ENCODE data around the gene OCIAD2.

Gene OCIAD2

DNA sequence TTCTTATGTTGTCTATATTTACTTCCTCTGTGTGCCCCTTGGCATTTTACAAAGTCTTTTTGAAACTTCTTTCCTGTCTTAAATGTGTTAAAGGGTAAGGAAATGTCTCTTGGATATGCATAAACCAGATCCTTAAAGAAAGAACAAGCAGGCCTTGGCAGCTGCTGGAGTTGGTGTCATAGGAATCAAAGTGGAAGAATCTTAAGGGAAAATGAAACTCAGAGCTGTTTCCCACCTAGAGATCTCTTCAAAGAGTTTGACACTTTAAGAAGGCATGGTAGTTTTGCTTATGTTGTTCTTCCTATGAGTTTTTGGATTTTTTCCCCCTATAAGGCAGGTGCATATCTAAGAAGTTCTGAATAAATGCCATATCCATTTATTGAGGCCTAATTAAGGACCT lies 42.5 kb upstream of the OCIAD2 start:
- no peaks in the 10 kb centered on the region for H3K27me3 ChIP-seq (ENCODE audit: insufficient read depth, poor library complexity, severe bottlenecking)
- no peak overlapping the region for H3K27ac ChIP-seq (replicated peaks)
- TF ChIP-seq GABPA (IDR thresholded peaks at IDR 0.05; ENCODE audit: low read depth) (no peak), SPI1 (IDR thresholded peaks at IDR 0.05; ENCODE audit: borderline replicate concordance, low read depth) (no peak)
- TF ChIP-seq, protein P1, sequence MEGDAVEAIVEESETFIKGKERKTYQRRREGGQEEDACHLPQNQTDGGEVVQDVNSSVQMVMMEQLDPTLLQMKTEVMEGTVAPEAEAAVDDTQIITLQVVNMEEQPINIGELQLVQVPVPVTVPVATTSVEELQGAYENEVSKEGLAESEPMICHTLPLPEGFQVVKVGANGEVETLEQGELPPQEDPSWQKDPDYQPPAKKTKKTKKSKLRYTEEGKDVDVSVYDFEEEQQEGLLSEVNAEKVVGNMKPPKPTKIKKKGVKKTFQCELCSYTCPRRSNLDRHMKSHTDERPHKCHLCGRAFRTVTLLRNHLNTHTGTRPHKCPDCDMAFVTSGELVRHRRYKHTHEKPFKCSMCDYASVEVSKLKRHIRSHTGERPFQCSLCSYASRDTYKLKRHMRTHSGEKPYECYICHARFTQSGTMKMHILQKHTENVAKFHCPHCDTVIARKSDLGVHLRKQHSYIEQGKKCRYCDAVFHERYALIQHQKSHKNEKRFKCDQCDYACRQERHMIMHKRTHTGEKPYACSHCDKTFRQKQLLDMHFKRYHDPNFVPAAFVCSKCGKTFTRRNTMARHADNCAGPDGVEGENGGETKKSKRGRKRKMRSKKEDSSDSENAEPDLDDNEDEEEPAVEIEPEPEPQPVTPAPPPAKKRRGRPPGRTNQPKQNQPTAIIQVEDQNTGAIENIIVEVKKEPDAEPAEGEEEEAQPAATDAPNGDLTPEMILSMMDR (IDR thresholded peaks at IDR 0.05; ENCODE audit: insufficient read depth, low read length) = no peak
- TF ChIP-seq, protein P2, sequence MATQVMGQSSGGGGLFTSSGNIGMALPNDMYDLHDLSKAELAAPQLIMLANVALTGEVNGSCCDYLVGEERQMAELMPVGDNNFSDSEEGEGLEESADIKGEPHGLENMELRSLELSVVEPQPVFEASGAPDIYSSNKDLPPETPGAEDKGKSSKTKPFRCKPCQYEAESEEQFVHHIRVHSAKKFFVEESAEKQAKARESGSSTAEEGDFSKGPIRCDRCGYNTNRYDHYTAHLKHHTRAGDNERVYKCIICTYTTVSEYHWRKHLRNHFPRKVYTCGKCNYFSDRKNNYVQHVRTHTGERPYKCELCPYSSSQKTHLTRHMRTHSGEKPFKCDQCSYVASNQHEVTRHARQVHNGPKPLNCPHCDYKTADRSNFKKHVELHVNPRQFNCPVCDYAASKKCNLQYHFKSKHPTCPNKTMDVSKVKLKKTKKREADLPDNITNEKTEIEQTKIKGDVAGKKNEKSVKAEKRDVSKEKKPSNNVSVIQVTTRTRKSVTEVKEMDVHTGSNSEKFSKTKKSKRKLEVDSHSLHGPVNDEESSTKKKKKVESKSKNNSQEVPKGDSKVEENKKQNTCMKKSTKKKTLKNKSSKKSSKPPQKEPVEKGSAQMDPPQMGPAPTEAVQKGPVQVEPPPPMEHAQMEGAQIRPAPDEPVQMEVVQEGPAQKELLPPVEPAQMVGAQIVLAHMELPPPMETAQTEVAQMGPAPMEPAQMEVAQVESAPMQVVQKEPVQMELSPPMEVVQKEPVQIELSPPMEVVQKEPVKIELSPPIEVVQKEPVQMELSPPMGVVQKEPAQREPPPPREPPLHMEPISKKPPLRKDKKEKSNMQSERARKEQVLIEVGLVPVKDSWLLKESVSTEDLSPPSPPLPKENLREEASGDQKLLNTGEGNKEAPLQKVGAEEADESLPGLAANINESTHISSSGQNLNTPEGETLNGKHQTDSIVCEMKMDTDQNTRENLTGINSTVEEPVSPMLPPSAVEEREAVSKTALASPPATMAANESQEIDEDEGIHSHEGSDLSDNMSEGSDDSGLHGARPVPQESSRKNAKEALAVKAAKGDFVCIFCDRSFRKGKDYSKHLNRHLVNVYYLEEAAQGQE (IDR thresholded peaks at IDR 0.05; ENCODE audit: insufficient replicate concordance, low read depth) = no peak
- no peak overlapping the region for H3K4me3 ChIP-seq (replicated peaks; ENCODE audit: insufficient read depth, low read length)
- no peak for DNase-seq (ENCODE audit: low read depth in 1 of 2, low spot score in 1 of 2)

DNA sequence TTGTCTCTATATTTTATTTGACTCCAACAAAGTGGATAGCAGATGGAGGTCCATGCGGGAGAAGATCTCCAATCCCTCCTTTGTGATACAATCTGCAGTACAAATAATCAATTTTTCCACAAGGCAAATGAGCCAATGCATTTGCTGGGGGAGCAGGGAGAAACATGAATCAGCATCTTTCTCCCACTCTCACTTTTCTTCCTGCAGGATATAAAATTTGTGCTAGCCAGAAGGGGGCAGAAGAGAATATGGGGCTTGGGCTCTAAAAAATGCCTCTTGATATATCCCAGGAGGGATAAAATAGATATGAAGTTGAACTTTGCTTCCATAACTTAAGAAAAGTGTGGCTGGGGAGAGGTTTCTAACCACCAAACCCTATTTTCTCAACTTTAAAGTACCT lies 41.2 kb upstream of the OCIAD2 start:
- Histone ChIP-seq H3K27me3 (ENCODE audit: insufficient read depth, poor library complexity, severe bottlenecking) (no peaks in the 10 kb centered on the region), H3K27ac (replicated peaks) (no peak overlapping the region), H3K4me3 (replicated peaks; ENCODE audit: insufficient read depth, low read length) (no peak overlapping the region)
- no peak for TF ChIP-seq POLR2AphosphoS5 (IDR thresholded peaks at IDR 0.05; ENCODE audit: low read depth)
- no peak for DNase-seq (ENCODE audit: low read depth in 1 of 2, low spot score in 1 of 2)

DNA sequence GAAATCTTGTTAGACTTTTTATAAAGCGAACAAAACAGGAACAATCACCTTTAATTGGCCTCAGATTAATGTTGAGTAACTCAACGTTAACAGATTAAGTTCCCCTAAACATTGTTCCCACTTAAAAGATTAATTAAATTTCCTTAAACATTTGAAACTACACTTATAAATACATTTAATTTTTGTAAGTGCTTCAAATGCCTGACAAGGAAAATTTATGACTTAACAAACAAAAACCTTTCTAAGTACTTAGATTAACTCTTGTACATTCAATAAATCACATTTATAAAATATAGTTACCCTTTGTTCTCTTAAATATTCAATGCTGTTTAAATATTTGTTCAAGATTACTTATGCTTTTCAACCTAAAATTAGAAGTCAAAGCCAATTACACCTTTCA lies 39.4 kb upstream of the OCIAD2 start:
- no peak for TF ChIP-seq GABPA (IDR thresholded peaks at IDR 0.05; ENCODE audit: low read depth)
- TF ChIP-seq SPI1 (IDR thresholded peaks at IDR 0.05; ENCODE audit: borderline replicate concordance, low read depth) = no peak
- TF ChIP-seq, protein P1 (IDR thresholded peaks at IDR 0.05; ENCODE audit: insufficient read depth, low read length) = no peak
- no peak for TF ChIP-seq POLR2AphosphoS5 (IDR thresholded peaks at IDR 0.05; ENCODE audit: low read depth)
- TF ChIP-seq, protein P2 (IDR thresholded peaks at IDR 0.05; ENCODE audit: insufficient replicate concordance, low read depth) = no peak
- Histone ChIP-seq H3K4me3 (replicated peaks; ENCODE audit: insufficient read depth, low read length) (no peak overlapping the region), H3K27me3 (ENCODE audit: insufficient read depth, poor library complexity, severe bottlenecking) (no peaks in the 10 kb centered on the region), H3K27ac (replicated peaks) (no peak overlapping the region)
- DNase-seq (ENCODE audit: low read depth in 1 of 2, low spot score in 1 of 2) = no peak

DNA sequence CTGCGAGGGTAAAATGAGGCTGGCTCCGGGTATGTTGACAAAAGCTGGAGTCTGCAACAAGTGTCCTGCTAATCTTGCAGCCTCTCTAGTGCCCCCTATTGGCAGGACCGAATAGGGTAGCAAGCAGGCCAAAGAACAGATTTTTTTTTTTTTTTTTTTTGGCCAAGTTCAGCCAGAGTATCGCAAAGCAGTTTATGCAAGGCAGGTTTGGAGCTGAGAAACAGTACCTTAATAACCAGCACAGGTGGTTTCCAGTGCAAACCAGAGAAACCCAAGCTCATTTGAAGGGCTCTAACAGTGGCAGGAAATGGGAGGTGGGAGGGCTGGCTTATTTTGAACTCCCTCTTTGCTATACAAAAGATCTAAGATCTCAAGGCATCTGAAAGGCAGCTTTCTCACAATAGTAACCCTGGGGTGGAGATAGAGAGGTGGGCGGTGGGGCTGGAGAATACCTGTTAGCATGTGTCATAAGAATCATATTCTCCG lies 38.2 kb upstream of the OCIAD2 start:
- DNase-seq (ENCODE audit: low read depth in 1 of 2, low spot score in 1 of 2) = peak in 1 of 2 experiments; percentile 23

DNA sequence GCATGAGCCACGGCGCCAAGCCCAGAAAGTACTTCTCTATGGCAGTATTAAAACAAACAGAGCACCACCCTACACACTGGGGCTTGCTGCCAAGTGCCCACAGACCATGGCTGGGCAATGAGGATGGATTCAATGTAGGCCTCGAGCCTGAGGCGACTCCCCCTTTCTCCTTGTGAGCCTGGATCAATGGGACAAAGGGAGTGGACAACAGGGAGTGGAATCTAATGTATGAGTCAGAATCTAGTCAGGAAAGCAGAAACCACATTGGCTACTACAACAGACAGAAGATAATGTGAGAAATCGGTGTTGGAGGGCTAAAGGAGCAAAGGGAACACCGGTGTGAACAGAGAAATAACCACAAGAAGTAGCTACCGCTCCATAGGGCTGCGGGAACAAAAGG lies 37.7 kb upstream of the OCIAD2 start:
- no peak for DNase-seq (ENCODE audit: low read depth in 1 of 2, low spot score in 1 of 2)
- TF ChIP-seq, protein P1 (IDR thresholded peaks at IDR 0.05; ENCODE audit: insufficient read depth, low read length) = no peak
- no peak for TF ChIP-seq SPI1 (IDR thresholded peaks at IDR 0.05; ENCODE audit: borderline replicate concordance, low read depth)
- TF ChIP-seq GABPA (IDR thresholded peaks at IDR 0.05; ENCODE audit: low read depth) = no peak
- Histone ChIP-seq H3K27ac (replicated peaks) (no peak overlapping the region), H3K27me3 (ENCODE audit: insufficient read depth, poor library complexity, severe bottlenecking) (no peaks in the 10 kb centered on the region), H3K4me3 (replicated peaks; ENCODE audit: insufficient read depth, low read length) (no peak overlapping the region)

More for the DNA sequence above, 38.2 kb upstream of the OCIAD2 start:
- Histone ChIP-seq H3K4me3 (replicated peaks; ENCODE audit: insufficient read depth, low read length) (no peak overlapping the region), H3K27me3 (ENCODE audit: insufficient read depth, poor library complexity, severe bottlenecking) (no peaks in the 10 kb centered on the region), H3K27ac (replicated peaks) (no peak overlapping the region)
- TF ChIP-seq GABPA (IDR thresholded peaks at IDR 0.05; ENCODE audit: low read depth) = no peak
- TF ChIP-seq SPI1 (IDR thresholded peaks at IDR 0.05; ENCODE audit: borderline replicate concordance, low read depth) = no peak
